Mucosa of descending colon (tissue), 3 donors: Measurements from ENCODE around the gene SCN2A. TPM values are rescaled to one million over a fixed set of nuclear protein-coding genes. Genes with fewer than 3 reads are reported as not detected.
"Not testable (repeated sequence)": the region's sequence is repeated elsewhere in the genome, so short reads cannot be mapped to it uniquely, and the experiment has no call there.

Source experiments
- ATAC-seq: fragments of 200-7000 bp; cut with Tn5 transposase; one replicate; pipeline ENCODE4 v1.9.1; 2020; ENCODE audit warnings: mild to moderate bottlenecking, moderate library complexity
- DNase-seq, 3 donors: peaks; one replicate each; pipeline ENCODE4 v3.0.0-alpha.2; 2020
- H3K36me3 ChIP-seq: fragments of 200-600 bp; one replicate; pipeline ENCODE4 v1.8.0; 2021; ENCODE audit warnings: low read depth, mild to moderate bottlenecking
- H3K4me1 ChIP-seq: fragments of 200-600 bp; one replicate; pipeline ENCODE4 v1.8.0; 2021; ENCODE audit warnings: low read depth, mild to moderate bottlenecking
- H3K4me3 ChIP-seq: fragments of 200-600 bp; one replicate; pipeline ENCODE4 v1.8.0; 2021; ENCODE audit warnings: mild to moderate bottlenecking
- H3K9me3 ChIP-seq: fragments of 200-600 bp; one replicate; pipeline ENCODE4 v1.8.0; 2021; ENCODE audit warnings: mild to moderate bottlenecking
- CTCF ChIP-seq: fragments of 200-600 bp; IDR thresholded peaks from one replicate; pipeline ENCODE4 v1.8.0; 2022; ENCODE audit warnings: antibody characterized with exemption, mild to moderate bottlenecking
- intact Hi-C, 2 donors: fragments of 100-400 bp; cut with DNase I in 1 of 2; cut with micrococcal nuclease in 1 of 2; formaldehyde crosslinking; loops; one replicate each; pipeline versions ENCODE4 v1.11.0 to v1.11.1; 2022; cut with DNase I, micrococcal nuclease
- total RNA-seq, 3 donors: library from RNA; stranded (reverse); fragmentation: NEBNext Ultra II Directional in 2 of 3; extraction: Animal tissue kit (Norgen Biotek cat#: 25700) in 2 of 3; gene quantifications; one replicate each; pipeline versions ENCODE4 v1.2.1 to v1.2.4, GENCODE V29; 2021 to 2023
- donor health status: DM: no; HTN: no; CAD: no; lungs with moderate emphysema.
- donor health status: DM: no; HTN: no; CAD: no.
- donor health status: DM: no; HTN: yes; CAD: no.

Gene SCN2A
- total RNA-seq, 3 donors from 2014 or later: 0.23 to 1.3 TPM; not detected in 1

DNA sequence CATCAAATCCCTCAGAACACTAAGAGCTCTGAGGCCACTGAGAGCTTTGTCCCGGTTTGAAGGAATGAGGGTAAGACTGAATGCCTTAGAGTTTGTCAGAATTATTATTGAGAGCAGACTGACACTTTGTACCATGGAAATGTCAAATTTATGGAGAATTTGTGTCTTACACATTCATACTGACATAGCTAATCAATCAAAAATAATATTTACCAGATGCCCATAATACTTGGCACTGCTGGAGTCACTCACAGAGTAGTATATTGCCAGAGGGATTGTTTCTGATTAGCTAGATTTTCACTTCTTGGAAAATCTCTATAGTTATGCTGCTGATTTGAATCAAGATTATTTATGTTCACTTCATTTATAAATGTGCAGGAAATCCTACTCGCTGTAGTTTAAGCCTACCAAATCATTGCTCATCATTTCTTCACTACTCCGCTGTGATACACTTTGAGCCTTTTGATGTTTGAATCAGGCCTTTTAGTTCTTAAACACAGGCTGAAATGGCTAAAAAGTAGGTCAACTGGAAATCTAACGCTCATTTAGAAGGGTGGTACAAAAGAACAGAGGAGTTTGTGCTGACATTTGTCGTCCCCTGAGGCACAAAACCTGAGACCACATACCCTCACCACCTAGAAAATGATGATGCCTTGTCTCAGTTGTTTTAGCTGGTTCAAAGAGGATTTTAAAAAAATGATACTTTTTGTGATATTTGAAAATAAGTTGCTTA, 134.2 kb downstream of the SCN2A start:
- intact Hi-C loops: no loop called here
- no peaks in the 10 kb centered on the region for H3K4me1 ChIP-seq
- TF ChIP-seq CTCF: no peak

DNA sequence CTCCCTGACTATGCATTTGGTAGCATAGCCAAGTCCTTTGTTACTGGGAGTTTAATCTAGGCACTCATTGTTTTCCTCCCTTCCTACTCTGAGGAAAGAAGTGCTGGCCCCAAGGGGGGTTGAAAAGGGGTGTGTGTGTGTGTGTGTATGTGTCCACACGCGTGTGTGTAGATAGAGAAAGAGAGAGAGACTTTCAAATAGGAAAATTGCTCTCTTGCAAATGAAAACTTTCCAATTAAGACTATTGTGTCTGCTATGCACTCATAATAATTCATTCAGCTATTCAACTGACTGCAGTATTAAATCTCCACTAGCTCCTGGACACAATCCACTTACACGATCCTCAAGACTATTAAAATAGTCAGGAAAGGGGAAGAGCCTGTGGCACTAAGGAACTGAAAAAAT, 137.4 kb downstream of the SCN2A start:
- no peak for TF ChIP-seq CTCF
- Histone ChIP-seq H3K9me3 (no peaks in the 10 kb centered on the region), H3K4me3 (no peak overlapping the region), H3K4me1 (no peaks in the 10 kb centered on the region), H3K36me3 (no peaks in the 10 kb centered on the region)
- intact Hi-C loops: no loop called here
- DNase-seq (no peak), ATAC-seq (no peak)

More for the DNA sequence above, 134.2 kb downstream of the SCN2A start:
- no peaks in the 10 kb centered on the region for H3K9me3 ChIP-seq
- DNase-seq: no peak
- H3K36me3 ChIP-seq: no peaks in the 10 kb centered on the region
- ATAC-seq: no peak
- no peak overlapping the region for H3K4me3 ChIP-seq

DNA sequence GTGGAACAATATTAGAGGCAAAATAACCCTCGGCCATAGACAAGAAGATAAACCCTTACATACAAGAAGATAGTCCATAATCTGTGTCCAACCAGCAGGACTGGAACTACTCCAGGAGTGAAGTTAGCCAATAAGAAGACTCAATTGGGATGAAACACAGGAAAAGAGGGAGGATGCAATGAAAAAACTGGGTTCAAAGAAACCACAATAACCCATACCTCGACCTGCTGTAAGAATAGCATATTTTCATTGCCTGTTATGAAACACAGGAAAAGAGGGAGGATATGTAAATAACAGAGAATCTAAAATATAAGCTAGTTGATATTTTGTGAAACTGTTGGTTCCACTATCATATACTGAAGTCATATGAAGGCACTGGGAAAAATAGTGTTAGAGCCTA, 143.1 kb downstream of the SCN2A start:
- Histone ChIP-seq H3K4me3 (no peak overlapping the region), H3K36me3 (no peaks in the 10 kb centered on the region), H3K4me1 (no peaks in the 10 kb centered on the region), H3K9me3 (no peaks in the 10 kb centered on the region)
- DNase-seq (no peak), ATAC-seq (no peak)
- intact Hi-C loops: no loop called here
- TF ChIP-seq CTCF: no peak

GRCh38 chr2:165390875-165391274, 151.7 kb downstream of the SCN2A start:
- DNase-seq: no peak
- no peak for ATAC-seq
- no peak for TF ChIP-seq CTCF
- Histone ChIP-seq H3K4me3 (no peak overlapping the region), H3K9me3 (no peaks in the 10 kb centered on the region), H3K4me1 (no peaks in the 10 kb centered on the region), H3K36me3 (no peaks in the 10 kb centered on the region)
- intact Hi-C loops: loop anchor here in 1 of 2 donors (10.0 kb wide), 1 partner anchor 484 kb away; no protein-coding TSS in a partner anchor

GRCh38 chr2:165391791-165392190, 152.6 kb downstream of the SCN2A start:
- Histone ChIP-seq H3K4me1 (no peaks in the 10 kb centered on the region), H3K36me3 (no peaks in the 10 kb centered on the region), H3K4me3 (no peak overlapping the region), H3K9me3 (no peaks in the 10 kb centered on the region)
- no peak for ATAC-seq
- no peak for TF ChIP-seq CTCF
- intact Hi-C loops: loop anchor here in 1 of 2 donors (10.0 kb wide), 1 partner anchor 483 kb away; no protein-coding TSS in a partner anchor
- DNase-seq: no peak

DNA sequence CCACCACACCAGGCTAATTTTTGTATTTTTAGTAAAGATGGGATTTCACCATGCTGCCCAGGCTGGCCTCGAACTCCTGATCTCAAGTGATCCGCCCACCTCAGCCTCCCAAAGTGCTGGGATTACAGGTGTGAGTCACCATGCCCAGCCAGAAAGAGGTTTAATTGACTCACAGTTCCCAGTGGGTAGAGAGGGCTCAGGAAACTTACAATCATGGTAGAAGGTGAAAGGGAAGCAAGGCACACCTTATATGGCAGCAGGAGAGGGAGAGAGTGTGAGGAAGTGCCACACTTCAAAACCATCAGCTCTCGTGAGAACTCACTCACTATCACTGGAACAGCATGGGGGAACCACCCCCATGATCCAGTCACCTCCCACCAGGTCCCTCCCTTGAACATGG, 159.4 kb downstream of the SCN2A start:
- ATAC-seq, DNase-seq, H3K9me3 ChIP-seq, H3K4me3 ChIP-seq, H3K36me3 ChIP-seq, H3K4me1 ChIP-seq: not testable (repeated sequence)
- intact Hi-C loops: loop anchor here in 1 of 2 donors (10.0 kb wide), 1 partner anchor 476 kb away; no protein-coding TSS in a partner anchor
